Measurements from ENCODE around the gene FOXN3.

The FOXN3 gene

DNA sequence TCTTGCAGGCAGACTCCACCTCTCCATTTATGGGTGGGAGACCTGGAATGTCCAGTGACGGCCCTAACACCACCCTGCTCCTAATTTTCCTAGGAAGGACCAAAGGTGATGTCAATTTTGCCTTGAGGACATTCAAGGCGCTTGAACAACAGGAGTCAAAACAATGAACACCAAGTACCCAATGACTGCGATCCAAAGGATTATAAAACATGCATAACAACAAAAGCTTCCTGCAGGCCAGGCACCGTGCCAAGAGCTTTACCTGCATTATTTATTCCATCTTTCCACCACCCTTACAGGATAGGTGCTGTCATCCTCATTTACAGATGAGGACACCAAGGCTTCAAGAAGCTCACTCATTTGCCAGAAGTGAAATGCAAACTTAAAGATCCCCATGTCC lies 15.2 kb upstream of the FOXN3 start:
- no peak for DNase-seq (ENCODE audit: low spot score)

DNA sequence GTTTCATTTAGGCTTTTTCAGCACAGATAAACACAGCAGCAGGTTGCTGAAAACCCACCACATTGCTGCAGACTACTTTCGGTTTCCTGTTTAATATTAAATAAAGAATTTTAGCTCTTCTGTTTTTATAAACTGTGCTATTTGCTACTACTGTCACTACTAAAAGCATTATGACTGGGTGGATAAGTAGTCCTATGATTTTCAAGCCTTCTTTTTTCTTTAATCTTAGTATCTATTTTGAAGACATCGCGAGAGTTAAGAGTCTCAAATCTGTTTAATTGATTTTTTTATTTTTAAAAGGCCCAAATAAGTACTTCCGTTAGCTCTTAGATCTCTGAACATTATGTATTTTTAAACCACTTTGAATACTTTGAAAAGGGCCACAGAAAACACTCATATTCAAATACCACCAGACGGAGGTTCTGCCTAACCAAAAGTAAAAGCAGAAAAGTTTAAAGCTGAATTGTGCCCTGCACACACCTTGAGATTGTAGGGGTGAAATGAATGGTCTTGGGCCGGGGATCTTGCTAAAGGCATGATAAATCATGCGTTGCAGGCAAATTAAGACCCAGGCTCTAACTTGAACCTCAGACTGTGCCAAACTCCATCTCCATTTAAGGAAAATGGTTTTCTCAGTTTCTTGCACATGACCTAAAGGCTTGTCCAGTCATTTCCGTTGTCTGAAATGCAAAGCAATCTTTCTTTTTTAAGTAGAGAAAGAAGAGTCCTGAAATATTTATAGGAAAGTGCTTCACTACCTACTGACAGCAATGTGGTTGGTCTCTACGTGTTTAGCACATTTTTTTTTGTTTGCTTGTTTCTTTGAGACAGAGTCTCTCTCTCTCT lies 13.6 kb upstream of the FOXN3 start:
- DNase-seq (ENCODE audit: low spot score): no peak

DNA sequence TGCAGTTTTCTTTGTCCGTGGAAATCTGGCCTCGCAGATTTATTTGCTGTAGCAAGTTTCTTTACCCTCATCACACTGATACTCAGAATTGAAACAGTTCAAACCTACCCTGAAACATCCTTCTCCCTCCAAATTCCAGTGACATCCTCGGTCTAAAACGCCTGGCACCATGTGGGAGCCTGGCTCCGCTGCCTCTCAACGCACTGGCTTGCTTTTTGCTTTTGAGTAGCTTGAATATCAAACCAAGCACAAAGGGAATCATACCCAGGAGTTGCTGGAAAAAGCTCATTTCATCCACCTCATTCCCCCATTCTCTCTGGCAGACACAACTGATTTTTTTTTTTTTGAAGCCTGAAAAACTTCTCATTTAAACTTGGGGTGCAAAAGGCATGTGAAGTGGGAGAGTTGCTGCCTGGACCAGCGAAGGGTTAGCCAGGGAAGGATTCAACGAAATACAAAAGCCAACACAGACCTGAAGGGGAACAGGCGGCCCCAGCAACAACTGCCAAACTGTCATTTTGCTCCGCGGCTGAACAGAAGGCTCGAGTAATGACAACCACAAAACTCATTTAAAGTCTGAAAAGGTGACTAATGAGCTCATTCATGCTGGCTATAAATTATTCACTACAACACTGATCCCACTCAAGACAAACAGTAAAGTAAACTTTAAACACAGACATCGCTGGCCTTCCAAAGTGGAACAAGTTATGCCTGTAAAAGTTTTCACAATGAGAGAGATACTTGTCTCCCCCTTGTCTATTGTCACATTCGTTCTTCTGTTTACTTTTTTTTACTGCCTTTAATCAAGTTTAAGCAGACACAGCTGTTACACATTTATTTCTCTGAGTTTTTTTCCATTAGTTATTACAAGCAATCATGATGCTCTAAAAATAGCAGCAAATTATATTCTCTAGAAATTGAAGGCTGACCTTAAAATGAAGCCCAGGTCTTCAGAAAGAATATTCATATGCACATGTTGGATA lies 12.5 kb upstream of the FOXN3 start:
- DNase-seq (ENCODE audit: low spot score): peak; percentile 72

DNA sequence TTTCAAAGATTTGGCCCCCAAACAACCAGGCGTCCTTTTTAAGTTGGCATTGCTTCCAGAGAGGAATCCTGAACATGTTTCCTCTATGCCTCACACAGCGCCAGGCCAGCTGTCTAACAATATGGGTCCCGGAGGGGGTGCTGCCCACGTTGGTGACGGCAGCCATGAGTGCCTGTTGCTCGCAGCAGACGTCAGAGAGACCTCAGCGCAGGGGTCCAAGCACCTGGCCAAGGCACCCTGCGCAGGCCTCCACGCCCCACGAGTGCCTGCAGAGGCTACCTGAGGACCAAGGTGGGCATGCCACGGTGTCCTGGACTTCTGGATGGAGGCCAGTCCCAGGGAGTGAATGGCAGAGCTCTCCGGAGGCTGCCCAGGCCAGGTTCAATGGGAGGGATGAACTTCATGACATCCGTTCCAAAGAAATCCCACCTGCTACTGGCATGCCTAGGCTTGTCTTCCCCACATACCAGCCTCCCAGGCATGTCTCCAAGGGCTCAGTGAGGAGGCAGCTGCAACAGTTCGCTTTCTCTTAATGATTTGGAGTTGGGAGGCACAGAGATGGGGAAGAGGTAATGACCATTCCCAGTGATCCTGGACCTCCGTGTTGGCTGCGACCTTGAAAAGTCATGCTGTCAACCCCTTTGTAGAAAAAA lies 11.6 kb upstream of the FOXN3 start:
- peak; percentile 95 for DNase-seq (ENCODE audit: low spot score)

DNA sequence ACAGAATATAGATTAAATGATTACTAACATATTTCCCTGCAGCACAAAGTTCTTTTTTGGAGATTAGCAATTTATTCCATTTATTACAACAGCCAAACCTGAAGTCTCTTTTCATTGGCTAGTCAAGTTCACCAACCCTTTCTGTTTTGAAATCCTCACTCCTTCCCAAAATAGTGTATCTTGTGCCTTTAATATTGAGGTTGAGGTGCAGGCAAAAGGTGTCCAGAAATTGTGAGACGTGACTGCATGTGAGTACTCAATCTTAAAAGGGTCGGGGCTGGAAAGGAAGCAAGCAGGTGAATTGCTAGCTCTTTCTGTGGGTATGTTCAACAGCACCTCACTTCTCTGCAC lies 11.1 kb upstream of the FOXN3 start:
- DNase-seq (ENCODE audit: low spot score): no peak

DNA sequence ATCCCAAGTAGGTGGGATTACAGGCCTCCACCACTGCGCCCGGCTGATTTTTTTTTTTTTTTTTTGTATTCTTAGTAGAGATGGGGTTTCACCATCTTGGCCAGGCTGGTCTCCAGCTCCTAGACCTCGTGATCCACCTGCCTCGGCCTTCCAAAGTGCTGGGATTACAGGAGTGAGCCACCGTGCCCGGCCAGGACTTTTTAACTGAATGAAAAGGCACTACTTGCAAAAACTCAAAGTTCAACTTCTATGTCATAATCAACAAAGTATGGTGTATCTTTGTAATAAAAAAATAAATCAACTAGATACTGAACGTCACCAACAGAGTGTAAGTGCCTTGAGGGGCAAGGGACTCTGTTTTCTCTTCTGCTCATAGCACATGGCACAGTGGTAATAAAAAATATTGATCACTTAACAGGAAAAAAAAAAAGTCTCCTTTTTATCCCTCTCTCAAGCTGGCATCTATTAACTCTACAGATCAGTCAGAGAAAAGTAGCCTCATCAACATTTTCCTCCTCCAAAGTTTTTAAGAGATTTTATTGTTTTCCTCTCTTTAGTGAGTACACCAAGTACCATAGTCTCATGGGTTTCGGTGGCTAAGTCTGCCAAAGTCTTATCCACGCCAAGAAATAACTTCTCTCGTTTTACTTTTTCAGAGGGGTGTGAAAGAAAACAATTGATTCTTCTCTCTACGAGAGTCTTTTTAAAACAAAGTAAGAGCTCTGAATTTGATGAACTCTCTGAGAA lies 10.6 kb upstream of the FOXN3 start:
- no peak for DNase-seq (ENCODE audit: low spot score)

DNA sequence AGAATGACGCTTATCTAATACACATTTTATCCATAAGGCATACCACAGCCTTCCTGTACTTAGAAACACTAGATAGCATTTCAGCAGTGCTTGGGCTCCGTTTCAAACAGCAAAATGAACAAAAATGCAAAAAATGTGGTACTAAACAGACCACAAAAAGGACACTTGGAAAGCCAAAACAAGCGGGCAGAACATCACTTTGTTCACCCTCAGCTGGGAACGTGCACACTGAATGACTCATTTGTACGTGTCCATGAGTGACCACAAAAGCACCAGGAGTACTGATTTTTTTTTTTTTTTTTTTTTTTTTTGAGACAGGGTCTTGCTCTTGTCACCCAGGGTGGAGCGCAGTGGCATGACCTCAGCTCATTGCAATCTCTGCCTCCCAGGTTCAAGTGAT lies 8.9 kb upstream of the FOXN3 start:
- no peak for DNase-seq (ENCODE audit: low spot score)

DNA sequence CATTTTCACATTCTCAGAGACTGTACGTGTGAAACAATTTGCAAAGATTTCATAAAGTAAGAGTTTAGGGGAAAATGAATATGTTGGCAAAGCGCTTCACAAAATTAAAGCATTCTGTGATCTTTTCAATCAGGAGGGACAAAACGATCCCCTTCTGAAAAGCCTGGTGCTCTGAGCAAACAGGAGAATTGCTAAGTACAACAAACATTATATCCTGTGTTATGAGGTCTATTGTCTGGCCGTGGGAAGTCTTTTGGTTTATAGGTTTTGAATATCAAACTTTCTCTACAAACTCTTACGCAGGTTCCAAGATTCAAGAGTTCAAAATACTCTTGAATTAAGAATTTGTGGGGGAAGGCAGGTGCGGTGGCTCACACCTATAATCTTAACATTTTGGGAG lies 7.2 kb upstream of the FOXN3 start:
- no peak for DNase-seq (ENCODE audit: low spot score)

DNA sequence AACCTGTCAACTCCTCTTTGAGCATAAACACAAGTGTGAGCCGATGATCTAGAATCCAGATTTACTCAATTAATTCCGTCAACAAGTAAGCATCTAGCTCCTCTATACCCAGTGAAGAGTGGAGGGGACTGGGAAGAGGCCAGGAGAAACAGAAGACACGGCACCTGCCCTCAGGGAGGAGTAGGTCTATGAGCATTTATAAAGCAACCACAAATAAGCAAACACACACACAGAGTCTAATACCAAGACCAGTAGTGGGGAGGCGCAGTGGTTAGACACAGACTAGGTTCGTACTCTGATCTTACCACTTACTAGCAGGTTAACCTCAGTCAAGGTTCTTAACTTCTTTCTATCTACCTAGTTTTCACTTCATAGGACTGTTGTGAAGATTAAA lies 5.9 kb upstream of the FOXN3 start:
- no peak for DNase-seq (ENCODE audit: low spot score)

DNA sequence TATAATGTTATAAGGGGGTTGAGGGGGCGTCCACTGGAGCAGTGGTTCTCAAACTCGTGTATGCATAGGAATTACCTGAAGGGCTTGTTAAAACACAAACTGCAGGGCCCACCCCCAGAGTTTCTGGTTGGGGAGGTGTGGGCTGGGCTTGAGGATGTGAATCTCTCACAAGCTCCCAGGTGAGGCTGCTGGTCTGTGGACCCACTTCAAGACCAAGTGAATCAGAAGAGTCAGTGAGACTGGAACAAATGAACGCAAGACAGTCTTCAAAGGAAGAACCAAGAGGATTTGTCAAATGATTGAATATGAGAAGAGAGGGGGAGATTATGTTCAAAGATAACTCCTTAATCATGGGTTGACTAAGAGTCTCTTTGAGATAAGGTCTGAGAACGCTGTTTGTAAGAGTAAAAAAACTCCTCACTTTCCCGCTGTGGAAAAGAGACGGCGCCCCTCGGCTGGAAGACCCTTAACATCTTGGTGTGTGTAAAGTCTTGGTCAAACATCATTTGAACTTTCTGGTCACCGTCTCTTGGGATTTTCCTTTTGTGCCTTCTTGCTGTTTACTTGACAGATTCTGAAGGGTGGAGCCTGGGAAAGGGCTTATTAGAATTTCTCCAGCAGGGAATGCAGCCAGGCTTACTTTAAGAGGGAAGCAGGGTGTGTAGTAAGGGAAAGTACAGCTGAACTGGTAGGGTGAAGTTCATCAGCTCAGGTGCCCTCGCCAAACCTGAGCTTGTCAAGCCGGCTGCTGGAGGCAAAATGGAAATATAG lies 5.3 kb upstream of the FOXN3 start:
- DNase-seq (ENCODE audit: low spot score): no peak

DNA sequence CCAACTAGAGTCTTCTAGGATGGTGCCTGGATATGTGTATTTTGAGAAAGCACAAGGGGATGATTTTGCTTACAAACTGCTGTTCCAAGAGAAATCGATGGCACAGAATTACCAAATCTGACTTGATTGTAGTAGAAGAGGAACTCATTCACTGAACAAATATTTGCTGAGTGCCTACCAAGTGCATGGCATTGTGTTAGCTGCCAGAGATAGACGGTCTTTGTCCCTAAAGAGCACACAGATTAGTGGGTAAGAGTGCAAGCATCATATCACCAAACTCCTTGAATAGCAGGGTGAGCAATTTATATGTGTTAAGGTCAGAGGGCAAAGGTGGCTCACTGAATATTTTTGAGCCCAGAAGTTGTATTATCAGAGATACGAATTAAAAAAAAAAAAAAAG lies 3.5 kb upstream of the FOXN3 start:
- DNase-seq (ENCODE audit: low spot score): no peak

DNA sequence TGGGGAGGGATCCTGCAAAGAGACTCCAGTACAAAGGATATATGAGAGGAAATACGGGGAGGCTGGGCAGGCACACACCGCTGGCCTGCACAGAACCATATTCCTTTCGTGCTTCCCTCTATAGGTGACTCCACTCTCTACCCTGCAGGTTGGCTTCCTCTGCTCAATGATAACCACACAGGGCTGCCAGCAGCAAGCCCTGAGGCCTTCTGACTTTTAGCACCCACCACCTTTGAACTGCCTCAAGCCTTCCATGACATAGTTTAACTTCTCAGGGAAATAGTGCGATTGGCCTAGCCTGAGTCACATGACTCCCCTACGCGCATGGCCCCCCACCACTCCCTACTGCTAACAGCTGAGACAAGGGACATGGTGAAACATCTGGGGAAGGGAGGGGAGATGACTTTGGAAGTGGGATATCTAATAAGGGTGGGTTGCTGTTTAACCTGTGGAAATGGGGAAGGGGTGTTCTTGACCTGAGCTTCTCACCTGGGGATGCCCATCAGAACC lies 3.0 kb upstream of the FOXN3 start:
- no peak for DNase-seq (ENCODE audit: low spot score)

DNA sequence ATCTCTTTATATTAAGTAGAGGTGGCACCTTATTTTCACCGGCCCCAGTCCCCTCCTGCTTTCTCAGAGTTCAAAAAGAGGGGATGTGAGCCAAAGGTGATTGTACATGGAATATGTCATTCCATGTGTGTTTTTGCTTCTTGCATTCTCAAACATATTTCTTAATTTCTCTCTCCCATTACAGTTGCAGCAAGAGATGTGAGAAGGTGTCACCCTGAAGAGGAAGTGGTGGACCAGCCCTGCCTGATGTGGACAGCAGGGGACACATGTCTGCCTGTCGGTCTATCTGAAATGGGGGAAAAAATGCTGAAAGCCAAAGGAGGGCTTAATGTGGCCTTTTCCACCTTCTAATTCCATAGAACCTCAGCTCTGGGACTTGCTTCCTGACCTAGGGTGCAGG lies 1.9 kb upstream of the FOXN3 start:
- DNase-seq (ENCODE audit: low spot score): no peak

DNA sequence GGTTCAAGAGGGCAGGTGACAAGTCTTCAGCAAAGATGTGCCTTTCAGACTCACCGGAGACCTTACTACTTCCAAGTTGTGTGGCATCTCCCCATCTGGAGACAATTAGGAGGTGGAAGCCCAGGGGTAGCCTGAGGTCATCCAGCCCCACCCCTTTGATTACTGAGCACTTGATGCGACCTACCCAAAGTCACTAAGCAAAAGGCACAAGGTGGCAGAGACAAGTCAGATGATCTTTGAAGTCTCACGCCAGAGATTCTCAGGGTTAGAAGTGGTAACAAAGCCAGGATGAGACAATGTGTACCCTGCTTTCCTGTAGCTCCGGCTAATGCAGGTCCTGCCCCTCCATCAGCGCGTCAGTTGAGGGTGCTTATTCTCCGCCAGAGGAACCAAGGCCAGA lies 1.4 kb upstream of the FOXN3 start:
- peak; percentile 55 for DNase-seq (ENCODE audit: low spot score)

DNA sequence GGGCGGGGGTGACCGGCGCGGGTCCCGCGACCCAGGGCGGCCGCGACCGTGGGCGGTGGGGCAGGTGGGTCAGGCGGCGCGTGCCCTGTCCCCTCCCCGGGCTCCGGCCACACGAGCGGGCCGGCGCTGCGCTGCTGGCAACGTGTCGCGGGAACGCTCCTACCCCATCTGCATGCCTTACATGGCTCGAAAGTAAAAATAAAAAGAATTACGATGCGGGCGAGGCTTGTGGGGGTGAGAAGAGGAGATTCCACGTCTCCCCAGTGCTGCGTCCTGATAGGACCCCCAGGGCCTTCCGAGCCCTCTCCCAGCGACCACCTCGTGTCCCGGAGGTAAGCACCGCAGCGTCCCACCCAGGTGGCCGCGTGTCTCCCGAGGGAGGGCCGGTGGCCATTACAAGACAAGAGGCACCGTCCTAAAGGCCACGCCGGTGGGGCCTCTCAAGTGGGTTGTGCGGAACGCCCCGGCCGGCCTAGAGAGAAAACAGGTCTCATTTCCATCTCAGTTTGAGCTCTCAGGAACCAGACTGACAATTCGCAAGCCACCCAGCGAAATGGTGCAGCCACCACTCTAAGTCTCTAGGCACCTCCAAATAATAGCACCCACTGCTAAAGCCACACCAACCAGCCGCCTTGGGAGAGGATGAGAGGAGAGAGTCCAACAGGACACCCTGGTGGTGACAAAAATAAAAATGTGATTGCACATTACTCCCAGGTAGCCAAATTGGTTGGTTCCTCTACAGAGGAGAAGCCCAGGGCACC lies 612 bp upstream of the FOXN3 start:
- peak; percentile 79 for DNase-seq (ENCODE audit: low spot score)

DNA sequence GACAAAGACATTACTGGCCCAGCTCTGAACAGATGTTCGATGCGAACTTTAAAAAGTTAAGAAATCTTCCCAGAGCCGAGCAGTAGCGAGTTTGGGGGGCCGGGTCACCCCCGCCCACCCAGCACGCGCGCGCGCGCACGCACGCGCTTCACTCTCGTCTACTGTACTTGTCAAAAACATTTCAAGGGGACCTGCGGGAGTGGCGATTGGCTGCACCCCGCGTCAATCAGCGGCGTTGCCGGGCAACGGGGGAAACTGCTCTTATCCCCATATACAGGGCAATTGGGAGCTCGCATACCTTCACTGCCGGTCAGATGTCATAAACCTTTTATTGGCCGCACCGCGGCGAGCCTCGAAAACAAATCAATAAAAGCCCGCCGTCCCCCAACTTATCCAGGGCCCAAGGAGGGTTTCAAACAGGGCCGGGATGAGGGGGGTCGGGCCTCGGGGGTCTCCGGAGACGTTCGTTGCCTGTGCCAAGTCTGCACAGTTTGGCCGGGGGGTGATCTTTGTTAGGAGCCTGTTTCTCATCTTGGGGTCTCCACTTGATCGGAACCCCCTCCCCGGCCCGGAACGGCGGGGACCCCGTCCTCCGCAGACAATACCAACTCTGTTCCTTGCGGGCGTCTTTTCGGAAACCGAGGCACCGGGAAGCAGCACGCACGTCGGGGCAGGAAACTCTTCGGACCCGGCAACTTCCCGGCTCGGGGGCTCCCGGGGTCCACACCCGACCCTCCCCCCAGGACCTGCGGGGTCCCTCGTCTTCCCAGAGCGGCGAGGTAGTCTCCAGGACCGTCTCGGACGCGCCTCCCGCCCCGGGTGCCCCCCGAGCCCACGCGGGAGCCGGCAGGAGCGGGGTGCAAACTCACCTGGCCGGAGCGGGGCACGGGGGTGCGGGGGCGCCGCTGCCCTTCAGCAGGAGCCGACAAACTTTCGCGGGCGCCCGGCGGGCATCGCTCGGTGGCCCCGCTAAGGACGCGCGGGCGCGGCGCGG lies 734 bp downstream of the FOXN3 start:
- peak; percentile 98 for DNase-seq (ENCODE audit: low spot score)

DNA sequence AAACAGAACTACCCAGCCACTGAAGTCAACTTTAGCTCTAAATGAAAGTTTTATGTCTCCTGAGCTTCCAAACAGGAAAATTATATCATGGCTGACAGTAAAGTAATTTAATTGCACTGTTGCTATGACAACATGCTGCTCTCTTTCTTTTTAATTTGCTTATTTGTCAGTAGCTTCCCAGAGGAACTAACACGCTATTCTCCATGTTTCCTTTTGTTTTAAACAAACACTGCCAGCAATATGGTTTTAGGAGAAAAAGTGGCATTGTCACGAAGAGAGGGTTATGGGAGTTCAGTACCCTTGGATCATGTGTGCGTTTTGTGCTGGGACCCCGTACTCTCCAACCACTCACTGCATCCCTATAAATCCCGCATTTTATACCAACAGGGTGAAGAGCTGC lies 1.9 kb downstream of the FOXN3 start:
- no peak for DNase-seq (ENCODE audit: low spot score)

DNA sequence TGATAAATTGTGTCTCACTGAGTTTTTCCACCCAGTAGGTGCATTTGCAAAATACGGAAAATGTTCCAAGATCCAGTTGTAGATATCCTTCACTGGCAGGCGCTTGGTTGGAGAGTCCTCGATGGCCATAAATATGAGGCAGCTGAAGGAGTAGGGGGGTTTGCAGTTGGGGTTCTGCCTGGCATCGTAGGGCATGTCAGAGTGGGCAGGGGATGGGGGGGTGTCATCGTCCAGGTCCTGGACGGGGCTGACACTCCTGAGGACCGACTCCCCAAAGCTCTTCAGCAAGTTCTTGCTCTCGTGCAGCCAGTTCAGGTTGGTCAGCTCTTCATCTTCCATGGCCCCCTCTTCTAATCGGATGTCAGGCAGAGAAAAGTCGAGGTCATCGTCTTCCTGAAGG lies 5.1 kb downstream of the FOXN3 start:
- no peak for DNase-seq (ENCODE audit: low spot score)

DNA sequence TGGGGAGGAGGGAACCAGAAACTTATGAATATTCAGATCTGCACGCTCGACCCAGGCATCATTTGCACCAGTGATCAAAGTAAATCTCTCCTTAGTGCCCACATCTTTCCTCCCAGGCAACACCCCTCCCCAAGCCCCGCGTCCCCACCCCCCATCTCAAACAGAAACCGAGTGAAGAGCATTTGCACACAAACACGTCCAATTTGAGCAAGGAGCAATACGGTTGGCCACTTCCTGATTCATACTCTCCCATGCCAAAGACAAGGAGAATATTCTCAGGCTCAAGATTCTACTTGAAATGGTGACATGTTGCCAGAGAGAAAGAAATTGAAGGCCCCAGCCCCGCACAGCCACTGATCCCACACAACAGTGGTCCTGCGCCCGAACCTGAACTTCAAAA lies 7.1 kb downstream of the FOXN3 start:
- no peak for DNase-seq (ENCODE audit: low spot score)
